HepG2 (cell line): ENCODE measurements around the gene ZNF865. TPM values are rescaled to one million over a fixed set of nuclear protein-coding genes. Genes with fewer than 3 reads are reported as not detected.

Experiments used
- ATF7-NPFF ChIP-seq: sonication (generic); formaldehyde crosslinking; IDR thresholded peaks from 2 replicates; pipeline ENCODE4 v1.8.1; 2023; ENCODE audit warnings: mild to moderate bottlenecking, low read depth, missing genetic modification reagents, moderate library complexity
- CHD2 ChIP-seq: IDR thresholded peaks from 2 replicates; pipeline ENCODE4 v1.6.1; 2011; ENCODE audit warnings: low read depth, low read length, improper control_type of control experiment
- GTF2F1 ChIP-seq: fragments of 150-350 bp; IDR thresholded peaks from 2 replicates; pipeline ENCODE4 v1.6.1; 2014; ENCODE audit warnings: low read length
- HES4 ChIP-seq: sonication (generic); formaldehyde crosslinking; IDR thresholded peaks from 2 replicates; pipeline ENCODE4 v1.9.0; 2021; ENCODE audit warnings: mild to moderate bottlenecking, missing genetic modification reagents, borderline replicate concordance
- ISL2 ChIP-seq: sonication (generic); formaldehyde crosslinking; IDR thresholded peaks from 2 replicates; pipeline ENCODE4 v1.5.0; 2020; ENCODE audit warnings: missing genetic modification reagents
- KDM6A ChIP-seq: IDR thresholded peaks from 2 replicates; pipeline ENCODE4 v1.6.1; 2016; ENCODE audit warnings: low read depth
- KLF11 ChIP-seq: IDR thresholded peaks from 2 replicates; pipeline ENCODE4 v1.6.1; 2016; ENCODE audit warnings: missing compliant biosample characterization
- NCOA1 ChIP-seq: sonication (generic); formaldehyde crosslinking; IDR thresholded peaks from 2 replicates; pipeline ENCODE4 v1.9.0; 2021; ENCODE audit warnings: missing genetic modification reagents
- NFATC3 ChIP-seq: sonication (generic); formaldehyde crosslinking; IDR thresholded peaks from 2 replicates; pipeline ENCODE4 v1.5.1; 2020; ENCODE audit warnings: mild to moderate bottlenecking, missing genetic modification reagents
- NFRKB ChIP-seq: fragments of 450-650 bp; IDR thresholded peaks from 2 replicates; pipeline ENCODE4 v1.6.1; 2017
- RAD51 ChIP-seq: fragments of 450-650 bp; IDR thresholded peaks from 2 replicates; pipeline ENCODE4 v1.6.1; 2016; ENCODE audit warnings: borderline replicate concordance
- RFX3 ChIP-seq: IDR thresholded peaks from 2 replicates; pipeline ENCODE4 v1.6.1; 2016; ENCODE audit warnings: missing biosample characterization, missing genetic modification reagents
- ZNF143 ChIP-seq: sonication (generic); formaldehyde crosslinking; IDR thresholded peaks from 2 replicates; pipeline ENCODE4 v1.4.0; 2020; ENCODE audit warnings: missing genetic modification reagents
- ZNF761 ChIP-seq: sonication (generic); formaldehyde crosslinking; conservative IDR thresholded peaks from 2 replicates; pipeline ENCODE4 v1.4.0; 2020; ENCODE audit warnings: mild to moderate bottlenecking, missing genetic modification reagents
- ZNF768 ChIP-seq: sonication (generic); formaldehyde crosslinking; IDR thresholded peaks from 2 replicates; pipeline ENCODE4 v1.4.0; 2020; ENCODE audit warnings: missing genetic modification reagents
- ZNF775 ChIP-seq: sonication (generic); formaldehyde crosslinking; IDR thresholded peaks from 2 replicates; pipeline ENCODE4 v1.4.0; 2020; ENCODE audit warnings: missing genetic modification reagents, mild to moderate bottlenecking, moderate library complexity, borderline replicate concordance
- ZNF816 ChIP-seq: sonication (generic); formaldehyde crosslinking; IDR thresholded peaks from 2 replicates; pipeline ENCODE4 v1.8.0; 2022; ENCODE audit warnings: missing genetic modification reagents, mild to moderate bottlenecking, borderline replicate concordance
- polyA plus RNA-seq, 8 experiments: library from polyadenylated mRNA; depleted of rRNA in 3 of 8; stranded (reverse) in 7 of 8; unstranded in 1 of 8; fragments of >200 nt; fragmentation: Illumina TruSeq in 4 of 8; extraction: Trizol in 4 of 8; gene quantifications; 2 replicates each; pipeline versions ENCODE4 v1.2.1 to v1.2.3, GENCODE V29; 2011 to 2016; ENCODE audit warnings: low read depth in 4 of 8, missing spikeins in 1 of 8, mixed read lengths in 1 of 8; ENCODE audit not compliant: insufficient read depth in 1 of 8
- total RNA-seq, 5 experiments: library from RNA; depleted of rRNA; stranded (reverse); fragments of >200 nt; fragmentation: Illumina TruSeq; extraction: Trizol; gene quantifications; 2 replicates each; pipeline ENCODE4 v1.2.3, GENCODE V29; 2016; ENCODE audit warnings: low read depth in 1 of 5
- TF ChIP-seq, protein P1 (sequence below): sonication (generic); formaldehyde crosslinking; IDR thresholded peaks from 2 replicates; pipeline ENCODE4 v1.8.0; 2022; ENCODE audit warnings: mild to moderate bottlenecking, missing genetic modification reagents, moderate library complexity
- TF ChIP-seq, protein P2 (sequence below): sonication (generic); formaldehyde crosslinking; conservative IDR thresholded peaks from 2 replicates; pipeline ENCODE4 v1.8.0; 2022; ENCODE audit warnings: mild to moderate bottlenecking, moderate library complexity, missing genetic modification reagents
- TF ChIP-seq, protein P3 (sequence below): IDR thresholded peaks from 2 replicates; pipeline ENCODE4 v1.6.1; 2016; ENCODE audit warnings: low read depth
- TF ChIP-seq, protein P4 (sequence below): sonication (generic); formaldehyde crosslinking; IDR thresholded peaks from 2 replicates; pipeline ENCODE4 v1.8.1; 2023; ENCODE audit warnings: missing genetic modification reagents, mild to moderate bottlenecking, borderline replicate concordance

The ZNF865 gene
- total and polyA plus RNA-seq, 2 of the 13 experiments (the other 11 are each of a cell fraction or from before 2014, with no cell fraction given): 0.93 to 1.0 TPM

DNA sequence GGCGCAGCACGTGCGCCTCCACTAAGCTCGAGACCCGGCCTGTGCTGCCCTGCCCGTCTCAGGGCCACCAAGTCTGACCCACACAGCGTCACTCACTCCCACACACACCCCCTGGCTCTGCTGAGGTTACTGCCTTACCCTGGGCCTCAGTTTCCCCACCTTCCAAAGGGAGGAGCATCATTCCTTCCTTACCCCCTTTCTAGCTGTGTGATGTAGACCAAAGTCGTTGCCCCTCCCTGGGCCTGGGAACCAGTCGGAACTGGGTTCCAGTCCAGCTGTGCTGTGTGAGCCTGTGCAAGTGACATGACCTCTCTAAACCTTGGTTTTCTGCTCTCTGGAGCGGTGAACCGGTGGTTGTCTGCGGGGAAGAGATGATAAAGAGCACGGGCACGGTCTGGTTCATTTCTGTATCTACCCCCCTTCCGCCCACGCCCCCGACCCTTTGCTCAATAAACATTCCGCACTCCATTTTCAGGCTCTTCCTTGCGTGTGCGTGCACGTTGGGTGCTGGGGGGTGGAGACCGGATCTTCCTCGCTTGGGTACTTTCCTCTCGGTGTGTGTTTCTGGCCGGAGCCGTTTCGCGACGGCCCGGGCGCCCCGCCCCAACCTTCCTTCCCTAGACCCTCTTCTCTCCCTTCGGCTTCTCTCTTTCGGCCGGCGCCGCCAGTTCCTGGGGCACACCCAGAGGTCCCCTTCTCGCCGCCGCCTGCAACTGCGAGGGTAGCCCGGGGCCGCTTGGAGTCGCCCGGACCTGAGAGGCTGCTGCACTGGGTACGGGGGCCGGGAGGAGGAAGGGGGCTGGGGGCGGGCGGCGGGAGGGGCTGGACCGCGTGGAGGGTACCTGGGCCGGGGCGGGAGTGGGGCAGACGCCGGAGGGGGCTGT, 37.8 kb downstream of the ZNF865 start, which contains the start of gene ZNF581 (continued):
- TF ChIP-seq, protein P1, sequence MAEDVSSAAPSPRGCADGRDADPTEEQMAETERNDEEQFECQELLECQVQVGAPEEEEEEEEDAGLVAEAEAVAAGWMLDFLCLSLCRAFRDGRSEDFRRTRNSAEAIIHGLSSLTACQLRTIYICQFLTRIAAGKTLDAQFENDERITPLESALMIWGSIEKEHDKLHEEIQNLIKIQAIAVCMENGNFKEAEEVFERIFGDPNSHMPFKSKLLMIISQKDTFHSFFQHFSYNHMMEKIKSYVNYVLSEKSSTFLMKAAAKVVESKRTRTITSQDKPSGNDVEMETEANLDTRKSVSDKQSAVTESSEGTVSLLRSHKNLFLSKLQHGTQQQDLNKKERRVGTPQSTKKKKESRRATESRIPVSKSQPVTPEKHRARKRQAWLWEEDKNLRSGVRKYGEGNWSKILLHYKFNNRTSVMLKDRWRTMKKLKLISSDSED (CRISPR knock-in tag): no peak
- TF ChIP-seq ISL2 (CRISPR knock-in tag) (peak; percentile 62), RAD51 (no peak), ZNF143 (CRISPR knock-in tag) (peak; percentile 56), NCOA1 (CRISPR knock-in tag) (no peak), ZNF761 (CRISPR knock-in tag) (peak; percentile 48; the same call in 1 of the 2 replicates), NFATC3 (no peak), NFRKB (no peak), ZNF775 (peak; percentile 90), CHD2 (no peak), KDM6A (CRISPR knock-in tag) (no peak), HES4 (CRISPR knock-in tag) (no peak; the same call in 1 of the 2 replicates), ATF7-NPFF (CRISPR knock-in tag) (0 out of 2 replicates have a peak, but pooled peaks have one; percentile 67), RFX3 (CRISPR knock-in tag) (no peak), GTF2F1 (no peak), ZNF768 (peak; percentile 96), ZNF816 (CRISPR knock-in tag) (no peak), KLF11 (CRISPR knock-in tag) (no peak)
- TF ChIP-seq, protein P2, sequence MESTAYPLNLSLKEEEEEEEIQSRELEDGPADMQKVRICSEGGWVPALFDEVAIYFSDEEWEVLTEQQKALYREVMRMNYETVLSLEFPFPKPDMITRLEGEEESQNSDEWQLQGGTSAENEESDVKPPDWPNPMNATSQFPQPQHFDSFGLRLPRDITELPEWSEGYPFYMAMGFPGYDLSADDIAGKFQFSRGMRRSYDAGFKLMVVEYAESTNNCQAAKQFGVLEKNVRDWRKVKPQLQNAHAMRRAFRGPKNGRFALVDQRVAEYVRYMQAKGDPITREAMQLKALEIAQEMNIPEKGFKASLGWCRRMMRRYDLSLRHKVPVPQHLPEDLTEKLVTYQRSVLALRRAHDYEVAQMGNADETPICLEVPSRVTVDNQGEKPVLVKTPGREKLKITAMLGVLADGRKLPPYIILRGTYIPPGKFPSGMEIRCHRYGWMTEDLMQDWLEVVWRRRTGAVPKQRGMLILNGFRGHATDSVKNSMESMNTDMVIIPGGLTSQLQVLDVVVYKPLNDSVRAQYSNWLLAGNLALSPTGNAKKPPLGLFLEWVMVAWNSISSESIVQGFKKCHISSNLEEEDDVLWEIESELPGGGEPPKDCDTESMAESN: peak; percentile 31; the same call in 1 of the 2 replicates
- TF ChIP-seq, protein P3, sequence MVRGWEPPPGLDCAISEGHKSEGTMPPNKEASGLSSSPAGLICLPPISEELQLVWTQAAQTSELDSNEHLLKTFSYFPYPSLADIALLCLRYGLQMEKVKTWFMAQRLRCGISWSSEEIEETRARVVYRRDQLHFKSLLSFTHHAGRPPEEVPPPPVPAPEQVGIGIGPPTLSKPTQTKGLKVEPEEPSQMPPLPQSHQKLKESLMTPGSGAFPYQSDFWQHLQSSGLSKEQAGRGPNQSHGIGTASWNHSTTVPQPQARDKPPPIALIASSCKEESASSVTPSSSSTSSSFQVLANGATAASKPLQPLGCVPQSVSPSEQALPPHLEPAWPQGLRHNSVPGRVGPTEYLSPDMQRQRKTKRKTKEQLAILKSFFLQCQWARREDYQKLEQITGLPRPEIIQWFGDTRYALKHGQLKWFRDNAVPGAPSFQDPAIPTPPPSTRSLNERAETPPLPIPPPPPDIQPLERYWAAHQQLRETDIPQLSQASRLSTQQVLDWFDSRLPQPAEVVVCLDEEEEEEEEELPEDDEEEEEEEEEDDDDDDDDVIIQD (CRISPR knock-in tag): no peak; the same call in 1 of the 2 replicates
- TF ChIP-seq, protein P4, sequence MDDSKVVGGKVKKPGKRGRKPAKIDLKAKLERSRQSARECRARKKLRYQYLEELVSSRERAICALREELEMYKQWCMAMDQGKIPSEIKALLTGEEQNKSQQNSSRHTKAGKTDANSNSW: no peak
